HG02642 (cell line): Measurements from ENCODE around the gene MR1.

Experiments used
- ATAC-seq: cut with Tn5 transposase; IDR thresholded peaks from one replicate; pipeline ENCODE4 v1.9.1; 2021; ENCODE audit warnings: mild to moderate bottlenecking; ENCODE audit not compliant: unreplicated experiment, poor library complexity

The MR1 gene

DNA sequence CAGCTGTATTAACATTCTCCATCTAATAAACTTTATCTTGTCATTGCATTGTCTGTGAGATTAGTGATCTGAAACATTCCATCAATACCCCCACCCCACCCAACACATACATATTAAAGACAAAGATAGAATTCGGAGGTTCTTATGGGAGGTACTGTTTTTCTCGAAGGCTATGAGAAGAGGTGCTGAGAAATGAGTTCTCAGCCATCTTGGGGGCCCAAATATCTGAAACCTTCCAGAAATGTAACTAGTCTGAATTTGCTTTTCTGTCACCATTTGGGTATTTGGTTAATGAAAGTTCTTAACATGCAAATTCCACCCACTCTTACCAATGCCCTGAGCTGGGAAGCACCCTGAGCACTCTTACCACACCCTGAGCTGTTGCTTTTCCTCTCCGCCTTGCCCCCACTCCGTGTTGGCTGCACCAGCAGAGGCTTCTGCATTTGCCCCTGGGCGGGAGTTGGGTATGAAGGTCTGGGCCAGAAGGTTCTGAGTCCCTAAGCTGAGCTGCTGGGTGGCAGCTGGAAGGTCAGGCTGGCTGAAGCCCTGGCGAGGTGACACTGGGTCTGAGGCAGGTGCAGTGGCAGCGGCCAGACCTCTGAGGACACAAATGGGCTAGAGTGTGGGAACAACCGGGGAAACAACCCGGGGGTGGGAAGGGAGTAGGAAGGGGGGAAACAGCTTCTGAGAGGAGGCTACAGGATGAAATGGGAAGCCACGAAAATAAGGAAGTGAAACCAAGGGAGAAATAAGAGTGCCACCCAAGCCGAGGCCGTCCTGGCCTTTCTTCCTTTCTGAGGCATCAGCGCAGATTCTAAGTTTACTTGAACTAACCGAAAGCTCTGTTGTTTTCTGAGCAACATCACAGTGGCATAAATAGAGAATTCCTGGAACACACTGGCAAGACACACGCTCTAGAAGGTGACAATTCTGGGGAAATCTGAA, 28.4 kb downstream of the MR1 start:
- peak; percentile 88 for ATAC-seq

DNA sequence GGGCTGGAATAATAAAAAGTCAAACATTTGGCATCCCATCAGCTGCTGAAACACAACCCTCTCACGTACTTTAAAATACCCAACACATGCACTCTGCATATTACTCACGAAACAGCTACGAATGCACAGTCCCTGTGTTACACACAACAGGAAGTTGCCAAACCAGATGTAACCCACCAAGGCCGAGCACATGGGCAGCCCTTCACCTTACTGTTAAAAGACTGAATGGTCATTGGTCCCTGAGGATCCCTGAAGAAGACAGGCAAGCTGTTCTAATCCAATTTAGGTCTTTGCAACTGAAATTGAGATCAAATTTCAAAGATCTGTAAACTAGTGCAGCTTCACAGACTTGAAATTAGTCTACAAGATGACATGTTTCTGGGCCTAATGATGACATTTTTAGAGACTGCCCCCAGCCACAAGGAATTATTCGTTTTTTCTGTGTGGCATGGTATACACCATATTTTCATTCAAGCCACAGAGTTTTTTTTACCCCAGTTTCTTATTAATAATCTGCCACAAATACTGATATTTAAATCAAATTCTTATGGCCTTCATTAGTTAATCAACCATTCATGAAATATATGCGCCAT, 29.1 kb downstream of the MR1 start:
- peak; percentile 65 for ATAC-seq

DNA sequence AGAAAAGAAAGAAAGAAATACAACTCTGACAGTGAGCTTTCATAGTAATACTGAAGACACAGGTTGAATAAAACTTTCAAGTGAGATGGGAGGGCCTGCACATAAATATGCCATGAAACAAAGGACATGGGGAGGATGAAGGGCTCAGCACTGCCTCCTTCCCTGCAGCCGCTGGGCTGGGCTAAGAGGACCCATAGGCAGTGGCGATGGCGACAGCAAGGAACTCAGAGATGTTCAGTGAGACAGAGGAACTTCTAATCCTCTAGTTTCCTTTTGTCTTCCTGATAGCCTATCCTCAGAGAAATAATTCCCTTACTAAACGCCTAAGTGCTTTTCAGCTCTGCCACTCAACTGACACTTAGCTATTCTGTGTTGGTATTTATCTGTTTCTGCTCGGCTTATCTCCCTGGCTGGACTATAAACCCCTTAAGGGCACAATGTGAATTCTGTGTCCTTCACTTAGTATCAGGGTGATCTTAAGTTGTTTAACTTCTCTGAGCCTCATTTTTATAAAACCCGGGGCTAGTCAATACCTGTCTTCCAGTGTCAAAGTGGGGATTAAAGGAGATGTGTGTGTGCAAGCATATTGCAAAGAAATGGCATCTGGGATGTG, 30.3 kb downstream of the MR1 start:
- no peak for ATAC-seq

DNA sequence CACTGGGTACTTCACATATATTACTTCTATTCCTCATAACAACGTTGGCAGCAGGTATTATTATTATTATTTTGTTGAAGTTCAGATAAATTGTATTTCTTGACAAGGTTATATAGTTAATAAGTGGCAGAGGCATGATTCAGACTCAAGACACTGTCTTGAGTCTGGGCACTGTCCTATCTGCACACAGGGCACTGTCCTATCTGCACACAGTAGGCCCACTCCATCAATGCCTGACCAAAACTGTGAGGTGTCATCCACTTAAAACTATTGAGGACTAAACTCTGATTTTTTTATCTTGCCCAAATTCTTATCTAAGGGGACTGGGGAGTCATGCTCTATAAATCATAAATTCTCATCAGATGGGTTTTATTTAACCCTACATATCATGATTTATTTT, 30.9 kb downstream of the MR1 start:
- no peak for ATAC-seq

DNA sequence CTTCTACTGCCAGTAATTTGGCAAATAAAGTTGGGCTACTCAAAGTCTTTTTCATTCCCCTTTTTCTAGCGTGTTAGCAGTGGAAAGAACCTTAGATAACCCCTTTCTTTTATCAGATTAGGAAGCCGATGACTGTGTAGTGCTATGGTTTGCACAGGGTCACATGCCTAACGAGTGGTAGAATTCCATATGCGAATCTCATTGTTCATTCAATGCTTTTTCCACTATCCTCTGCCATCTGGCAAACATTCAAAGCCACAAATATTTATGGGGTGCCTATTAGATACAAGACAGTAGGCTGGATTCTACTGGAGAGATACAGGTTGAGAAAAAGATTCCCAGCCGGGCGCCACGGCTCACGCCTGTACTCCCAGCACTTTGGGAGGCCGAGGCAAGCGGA, 39.9 kb downstream of the MR1 start:
- no peak for ATAC-seq

DNA sequence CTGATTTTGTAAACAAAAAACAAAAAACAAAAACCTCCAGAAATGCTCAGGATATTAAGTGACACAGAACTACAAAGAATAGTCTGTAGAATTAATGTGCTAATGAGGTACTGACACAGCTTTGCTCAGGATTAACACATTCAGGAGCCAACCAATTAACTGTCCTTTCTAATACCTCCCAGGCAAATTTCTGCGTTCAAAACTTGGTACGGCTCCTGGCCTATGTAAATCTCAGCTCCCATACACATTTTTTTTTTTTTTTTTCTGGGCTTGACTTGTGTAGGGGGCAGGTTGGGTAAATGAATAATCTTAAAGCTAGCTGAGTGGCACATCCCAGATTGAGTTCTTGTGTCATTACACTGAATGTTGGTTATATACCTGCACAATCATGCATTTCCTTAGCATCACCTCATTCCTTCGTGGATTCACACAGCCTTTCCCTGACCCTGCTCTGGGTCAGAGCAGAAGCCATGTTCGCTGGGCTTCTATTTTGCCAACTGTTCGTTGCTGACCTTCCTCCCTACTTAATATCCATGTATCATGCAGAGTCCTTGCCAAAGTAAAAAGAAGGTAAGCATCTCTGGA, 42.1 kb downstream of the MR1 start:
- no peak for ATAC-seq

DNA sequence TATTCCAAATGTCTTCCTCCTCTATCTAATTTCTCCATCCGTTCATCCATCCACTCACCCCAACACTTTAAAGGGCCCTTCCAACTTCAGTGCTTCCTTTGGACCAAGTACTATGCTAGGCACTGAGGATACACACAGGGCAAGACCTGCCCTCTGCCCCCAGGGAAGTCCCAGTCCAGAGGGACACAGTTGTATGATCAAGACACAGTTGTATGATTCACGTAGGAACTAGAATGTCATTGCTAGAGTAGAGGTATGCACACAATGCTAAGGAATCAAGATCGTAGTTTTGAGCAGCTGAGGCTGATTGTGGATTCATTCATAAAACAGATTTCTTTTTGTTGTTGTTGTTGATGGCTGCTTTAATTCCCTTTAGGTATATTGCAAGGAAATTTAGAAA, 43.1 kb downstream of the MR1 start:
- no peak for ATAC-seq

DNA sequence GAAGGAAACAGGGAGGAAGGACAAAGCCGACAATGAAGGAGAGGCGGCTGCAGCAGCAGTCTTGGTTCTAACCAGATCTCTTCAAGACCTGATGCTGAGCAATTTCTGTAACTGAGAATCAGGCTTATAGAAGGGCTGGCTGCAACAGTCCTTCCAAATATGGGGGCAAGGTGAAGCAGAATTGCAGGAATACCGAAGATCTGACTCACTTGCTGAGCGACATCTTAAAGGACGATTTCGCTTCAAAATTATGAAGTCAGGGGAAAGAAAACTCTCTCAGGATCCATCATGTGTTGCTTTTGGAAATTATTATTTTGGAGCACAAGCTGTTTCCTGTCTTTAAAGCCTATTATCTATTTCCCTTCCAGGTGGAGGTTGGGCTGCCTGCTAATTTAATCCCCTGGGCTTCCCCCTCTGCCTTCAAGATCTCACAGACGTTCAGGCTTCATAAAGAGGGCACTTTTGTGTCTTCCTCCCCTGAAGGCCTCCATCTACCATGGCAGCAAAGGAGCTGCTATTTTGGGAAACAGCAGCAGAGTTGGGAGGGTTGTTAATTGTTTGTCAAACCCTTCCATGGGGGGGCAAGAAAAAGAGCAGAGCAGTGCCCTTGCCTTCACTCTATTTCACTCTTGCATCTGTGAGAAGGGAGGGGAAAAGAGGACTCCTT, 43.9 kb downstream of the MR1 start:
- ATAC-seq, result no peak

DNA sequence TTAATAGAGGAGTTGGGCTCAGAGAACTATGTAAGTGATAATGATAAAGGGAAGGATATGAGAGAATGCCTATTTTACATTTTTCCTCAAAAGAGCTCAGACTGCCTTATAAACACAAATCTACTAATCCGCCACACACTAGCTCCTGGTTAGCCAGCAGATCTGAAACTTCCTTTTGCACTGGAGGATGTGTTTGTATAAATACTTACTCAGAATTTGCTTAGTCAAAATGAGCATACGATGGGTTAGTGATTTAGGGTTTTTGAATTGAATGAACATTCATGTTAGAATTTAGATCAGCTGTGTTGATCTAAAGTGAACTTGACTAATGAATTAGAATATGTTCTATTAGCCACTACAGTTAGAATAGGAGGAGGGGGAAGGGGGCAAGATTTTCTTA, 45.6 kb downstream of the MR1 start:
- no peak for ATAC-seq

DNA sequence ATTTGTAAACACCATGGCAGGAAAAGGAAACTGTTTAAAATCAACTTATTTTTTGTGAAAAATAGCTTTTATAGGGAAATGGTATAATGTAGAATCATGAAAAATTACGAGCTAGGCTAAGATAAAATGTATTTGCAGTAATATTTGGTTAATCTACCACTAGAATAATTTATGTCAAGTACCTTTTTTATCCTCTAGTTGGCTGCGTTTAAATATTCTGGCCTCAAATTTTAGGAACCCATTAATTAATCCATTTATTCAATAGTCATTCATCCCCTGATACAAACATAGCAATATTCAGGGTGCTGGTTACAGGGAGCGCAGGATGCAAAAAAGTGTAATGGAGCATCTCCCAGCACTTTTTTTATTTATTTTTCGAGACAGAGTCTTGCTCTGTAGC, 46.1 kb downstream of the MR1 start:
- no peak for ATAC-seq

DNA sequence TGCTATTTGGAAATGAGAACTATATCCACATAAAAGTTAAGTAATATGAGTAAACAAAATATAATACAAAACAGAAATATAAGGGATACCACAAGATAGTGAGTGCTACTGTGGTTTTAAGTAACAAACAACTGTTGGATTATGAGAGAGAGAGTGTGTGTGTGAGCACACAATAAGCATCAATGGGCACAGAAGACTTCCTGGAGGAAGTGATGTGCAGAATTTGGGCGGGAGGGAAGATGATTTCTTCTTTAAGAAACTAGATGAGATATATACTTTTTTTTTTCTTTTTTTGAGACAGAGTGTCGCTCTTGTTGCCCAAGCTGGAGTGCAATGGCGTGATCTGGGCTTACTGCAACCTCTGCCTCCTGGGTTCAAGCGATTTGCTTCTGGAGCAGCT, 46.8 kb downstream of the MR1 start:
- no peak for ATAC-seq

DNA sequence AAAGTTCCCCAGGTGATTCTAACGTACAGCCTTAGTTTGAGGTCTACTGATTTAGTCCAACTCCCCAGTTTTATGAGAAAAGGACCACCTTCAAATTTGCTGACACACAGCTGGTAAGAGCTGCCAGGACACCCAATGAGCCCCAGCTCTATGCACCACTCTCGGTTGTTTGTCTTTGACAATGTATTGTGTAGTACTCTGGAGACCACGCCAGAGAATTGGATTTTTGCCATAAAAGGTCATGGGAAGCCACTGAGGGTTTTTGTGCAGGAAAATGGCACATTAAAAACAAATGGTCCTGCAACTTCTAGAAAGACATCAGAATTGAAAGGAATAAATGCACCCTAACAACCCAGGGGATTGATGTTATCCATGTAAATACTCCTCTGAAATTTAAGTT, 47.6 kb downstream of the MR1 start:
- ATAC-seq, result no peak

DNA sequence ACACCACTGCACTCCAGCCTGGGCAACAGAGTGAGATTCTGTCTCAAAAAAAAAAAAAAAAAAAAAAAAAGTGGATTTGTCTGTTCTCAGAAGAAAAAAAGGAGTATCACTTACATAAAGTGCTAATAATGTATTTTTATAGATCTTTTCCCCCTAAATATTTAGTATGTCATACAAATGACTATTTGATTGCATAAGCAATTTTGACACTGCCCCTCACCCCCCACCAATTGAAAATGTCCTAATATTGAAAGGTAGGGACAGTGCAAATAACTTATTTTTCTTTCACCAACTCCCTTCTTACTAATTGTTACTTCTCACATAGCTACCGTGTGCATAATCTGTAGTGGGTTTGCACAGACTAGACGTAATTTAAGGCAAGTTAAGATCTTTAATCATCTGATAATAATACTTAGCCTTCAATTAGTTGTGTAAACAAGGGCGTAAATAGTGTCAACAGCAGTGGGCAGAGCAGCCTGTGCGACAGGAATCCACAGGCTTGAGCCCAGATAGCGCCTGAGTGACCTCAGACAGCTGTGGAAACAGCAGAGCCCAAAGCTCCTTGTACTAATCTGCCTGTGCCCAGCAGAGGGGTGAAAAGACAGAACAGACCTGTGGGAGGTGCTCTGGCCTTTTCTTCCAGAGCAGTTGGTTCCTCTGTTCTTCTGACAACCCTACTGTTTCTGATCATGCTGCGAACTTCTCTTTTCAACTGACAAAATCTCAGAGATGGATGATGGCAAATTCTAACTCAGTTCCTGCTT, 50.2 kb downstream of the MR1 start:
- ATAC-seq, result peak; percentile 30

DNA sequence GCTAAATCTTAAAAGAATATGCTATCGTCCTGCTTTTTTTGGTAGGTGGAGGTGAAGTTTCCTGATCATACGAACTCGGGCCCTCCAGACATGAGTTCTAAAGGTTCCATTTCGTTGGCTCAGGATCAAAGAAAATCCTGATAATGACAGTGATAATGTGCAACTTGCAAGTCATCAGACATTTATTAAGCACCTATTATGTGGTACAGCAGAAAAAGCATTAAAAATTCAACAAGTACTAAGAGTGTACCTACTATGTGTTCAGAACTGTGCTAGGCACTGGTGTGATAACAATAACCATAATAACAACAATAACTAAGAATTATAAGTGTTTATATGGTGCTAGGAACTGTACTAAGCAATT, 50.8 kb downstream of the MR1 start:
- no peak for ATAC-seq

DNA sequence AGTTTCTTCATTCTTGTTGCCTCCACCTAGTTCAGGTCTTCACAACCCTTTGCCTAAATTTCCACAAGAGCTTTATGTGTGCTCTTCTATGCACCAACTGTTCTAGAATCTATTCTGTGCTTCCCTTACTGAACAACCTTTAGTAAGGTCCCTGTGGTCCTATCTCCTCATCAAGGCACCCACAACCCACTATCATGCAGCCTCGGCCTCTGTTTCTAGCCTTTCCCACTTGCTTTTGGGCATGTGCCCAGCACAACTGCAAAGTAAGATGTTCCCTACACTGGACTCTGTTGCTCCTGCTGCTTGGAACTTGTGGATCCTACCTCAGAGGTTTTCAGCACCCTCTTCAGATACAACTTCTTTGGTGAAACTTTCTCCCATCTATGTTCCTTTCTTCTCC, 52.3 kb downstream of the MR1 start:
- ATAC-seq, result no peak

DNA sequence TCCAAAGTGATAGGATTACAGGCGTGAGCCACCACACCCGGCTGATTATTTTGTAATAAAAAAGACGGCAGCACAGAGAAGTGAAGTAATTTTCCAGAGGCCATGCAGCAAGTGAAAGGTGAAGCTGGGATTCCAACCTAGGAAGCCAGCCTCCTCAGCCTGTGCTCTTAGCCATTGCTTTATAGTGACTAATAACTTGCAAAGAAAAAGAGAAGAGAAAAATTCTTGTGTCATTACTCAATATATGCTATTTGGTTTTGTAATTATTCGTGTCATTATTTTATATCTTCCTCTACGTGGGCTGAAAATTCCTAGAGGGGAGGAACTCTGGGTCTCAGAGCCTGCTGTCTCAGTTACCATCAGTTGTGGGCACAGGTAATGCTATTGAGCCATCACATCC, 53.1 kb downstream of the MR1 start:
- ATAC-seq, result no peak

DNA sequence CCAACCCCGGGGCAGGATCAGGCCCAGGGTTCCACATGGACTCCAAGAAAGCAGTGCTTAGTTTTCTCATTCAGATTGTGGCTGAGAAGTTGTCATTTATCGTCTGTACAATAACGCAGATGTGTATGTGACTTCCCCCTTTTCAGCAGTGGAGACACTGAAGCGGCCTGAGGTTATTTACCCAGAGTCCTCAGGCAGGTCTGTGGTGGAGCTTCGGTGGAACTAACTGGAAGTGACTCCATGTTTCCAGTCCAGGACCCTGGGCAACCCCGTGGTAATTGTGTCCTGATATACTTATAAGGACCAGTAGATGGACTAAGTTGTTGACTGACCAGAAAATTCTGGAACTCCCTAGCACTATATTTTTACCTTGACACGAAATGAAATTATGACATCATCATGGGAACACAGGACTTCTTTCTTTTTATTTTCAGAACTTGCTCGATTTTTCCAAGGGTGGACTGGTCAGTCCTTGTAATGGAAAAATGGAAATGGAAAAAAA, 53.7 kb downstream of the MR1 start:
- no peak for ATAC-seq

DNA sequence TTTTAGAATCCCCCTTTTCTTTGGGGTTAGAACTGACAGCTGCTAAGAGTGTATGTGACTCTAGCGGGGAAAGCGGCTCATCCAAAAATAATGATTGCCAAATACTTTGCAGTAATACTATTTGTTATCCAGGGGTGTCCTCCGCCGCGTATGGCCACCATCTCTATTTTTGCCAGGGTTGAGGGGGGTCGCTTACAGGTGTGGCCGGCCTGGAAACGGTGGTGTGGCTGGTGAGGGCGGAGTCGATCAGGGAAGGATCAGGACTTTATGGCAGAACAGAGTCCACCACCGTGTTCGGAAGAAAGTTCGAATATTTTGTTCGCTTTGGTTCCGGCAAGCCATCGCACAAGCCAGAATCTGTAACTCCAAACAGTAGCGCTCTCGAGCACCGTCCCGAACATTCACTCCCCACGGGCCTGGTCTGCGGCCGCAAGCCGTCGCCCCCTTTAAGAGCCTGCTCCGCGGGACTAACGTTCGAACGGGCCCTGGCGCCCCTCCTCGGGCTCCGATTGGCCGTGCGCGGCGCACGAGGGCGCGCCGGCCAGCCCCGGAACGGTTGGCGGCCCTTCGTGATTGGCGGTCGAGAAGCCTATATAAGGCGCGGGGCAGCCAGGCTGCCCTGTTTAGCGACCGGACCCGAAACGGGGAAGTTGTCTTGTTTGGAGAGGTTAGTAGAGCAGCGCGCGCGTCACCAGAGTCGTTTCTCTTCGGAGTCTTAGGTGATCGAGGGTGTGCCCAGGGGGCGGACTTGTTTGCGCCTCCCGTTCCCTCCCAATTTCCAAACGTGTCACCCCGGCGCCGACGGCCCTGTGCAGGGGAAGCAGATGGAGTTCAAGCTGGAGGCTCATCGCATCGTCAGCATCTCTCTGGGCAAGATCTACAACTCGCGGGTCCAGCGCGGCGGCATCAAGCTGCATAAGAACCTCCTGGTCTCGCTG, 54.6 kb downstream of the MR1 start, which contains the start of gene IER5:
Gene IER5, plus strand, starts transcription at position 622 of the 938 bp plus-strand sequence. Its CDS starts 203 bp downstream, at position 825.
- peak; percentile 71 for ATAC-seq
